Measurements from ENCODE around the gene CYB561A3. TPM values are rescaled to one million over a fixed set of nuclear protein-coding genes. Genes with fewer than 3 reads are reported as not detected.

CYB561A3 gene
- polyA plus RNA-seq, 2 of the 4 experiments (the other 2 are of a cell fraction): 50.8 to 56.9 TPM

DNA sequence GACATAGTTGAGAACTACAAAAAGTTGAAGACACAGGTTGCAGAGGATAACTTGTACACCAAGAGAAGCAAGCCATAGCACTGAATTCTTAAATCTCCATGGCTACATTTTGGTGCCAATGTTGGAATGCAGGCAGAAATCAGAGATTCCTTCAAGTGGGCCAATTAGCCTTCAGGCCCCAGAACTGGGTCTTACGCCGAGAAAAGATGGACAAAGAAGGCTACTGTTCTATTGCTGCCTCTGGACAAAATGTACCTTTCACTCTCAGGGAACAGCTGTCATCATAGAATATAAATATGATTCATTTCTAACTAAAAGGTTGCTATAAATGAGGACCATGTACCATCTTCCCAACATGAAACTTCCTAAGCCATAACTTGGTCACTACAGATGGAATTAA lies 44.4 kb upstream of the CYB561A3 start:
- ChIA-PET POLR2A (interaction anchor here (0.6 kb wide), 1 partner anchor 136 kb away, joined by 5 read pairs; no protein-coding TSS in a partner anchor), CTCF (interaction anchor here (0.9 to 5.6 kb wide), 3 partner anchors 10 to 70 kb away, joined by 3 to 32 read pairs (median 4); no protein-coding TSS in a partner anchor)
- 93% methylated on average over 2 of the region's 2 CpGs for WGBS (ENCODE audit: missing lambda C conversion rate)
- H3K27ac ChIP-seq: no peak overlapping the region
- FAIRE-seq: no peak
- H3K4me2 ChIP-seq: no peak overlapping the region
- no peak overlapping the region for H3K4me3 ChIP-seq
- no peak for ATAC-seq
- DNase-seq (ENCODE audit: low read depth in 1 of 2, low spot score in 1 of 2): no peak
- no peaks in the 10 kb centered on the region for H3K9me3 ChIP-seq
- no peaks in the 10 kb centered on the region for H3K4me1 ChIP-seq
- TF ChIP-seq SREBF2 (IDR thresholded peaks at IDR 0.05): no peak
- TF ChIP-seq JUNB (IDR thresholded peaks at IDR 0.05): no peak
- no peak for TF ChIP-seq POLR2A (IDR thresholded peaks at IDR 0.05; ENCODE audit: low read length)
- no peak for TF ChIP-seq ESRRA (IDR thresholded peaks at IDR 0.05; ENCODE audit: borderline replicate concordance, low read length)
- no peak for TF ChIP-seq RARB (CRISPR knock-in tag; IDR thresholded peaks at IDR 0.05)

- Histone ChIP-seq H3K4me2 (no peak overlapping the region), H3K4me1 (no peaks in the 10 kb centered on the region), H3K4me3 (no peak overlapping the region), H3K27ac (no peak overlapping the region), H3K9me3 (no peaks in the 10 kb centered on the region)
- ChIA-PET CTCF (interaction anchor here (1.1 to 5.6 kb wide), 3 partner anchors 8 to 19 kb away, joined by 3 to 32 read pairs (median 4); no protein-coding TSS in a partner anchor), POLR2A (no interaction called here)
- no peak for FAIRE-seq
- ATAC-seq: no peak
- 90% methylated on average over 4 of the region's 4 CpGs for WGBS (ENCODE audit: missing lambda C conversion rate)
- DNase-seq (ENCODE audit: low read depth in 1 of 2, low spot score in 1 of 2): no peak
- no peak for TF ChIP-seq KDM1A (IDR thresholded peaks at IDR 0.05; ENCODE audit: low read depth)
- TF ChIP-seq REST (IDR thresholded peaks at IDR 0.05): no peak
- TF ChIP-seq SREBF2 (IDR thresholded peaks at IDR 0.05): no peak
- no peak for TF ChIP-seq FOSB (CRISPR knock-in tag; IDR thresholded peaks at IDR 0.05)
- no peak for TF ChIP-seq CHD4 (IDR thresholded peaks at IDR 0.05; ENCODE audit: borderline replicate concordance)
- TF ChIP-seq NFE2L2 (conservative IDR thresholded peaks at IDR 0.05; ENCODE audit: low read length): no peak
- no peak for TF ChIP-seq ZSCAN20 (CRISPR knock-in tag; IDR thresholded peaks at IDR 0.05)
- no peak for TF ChIP-seq CBX8 (IDR thresholded peaks at IDR 0.05)
- TF ChIP-seq FOXS1 (CRISPR knock-in tag; IDR thresholded peaks at IDR 0.05): no peak
- no peak for TF ChIP-seq PHF8 (IDR thresholded peaks at IDR 0.05; ENCODE audit: borderline replicate concordance, low read depth)
- TF ChIP-seq RNF2 (IDR thresholded peaks at IDR 0.05; ENCODE audit: borderline replicate concordance, low read depth): no peak
- no peak for TF ChIP-seq CBX2 (IDR thresholded peaks at IDR 0.05; ENCODE audit: borderline replicate concordance, low read depth)
- no peak for TF ChIP-seq PBX3 (IDR thresholded peaks at IDR 0.05)
- no peak for TF ChIP-seq HOXB13 (CRISPR knock-in tag; IDR thresholded peaks at IDR 0.05; ENCODE audit: low read depth)
- TF ChIP-seq ESRRA (IDR thresholded peaks at IDR 0.05; ENCODE audit: borderline replicate concordance, low read length): no peak
- no peak for TF ChIP-seq MAZ (IDR thresholded peaks at IDR 0.05; ENCODE audit: borderline replicate concordance, low read depth, low read length)
These were observed 43.0 kb upstream of the CYB561A3 start for GRCh38 chr11:61404641-61405040.

GRCh38 chr11:61404103-61404502 lies 42.4 kb upstream of the CYB561A3 start:
- no peaks in the 10 kb centered on the region for H3K4me1 ChIP-seq
- no peak overlapping the region for H3K27ac ChIP-seq
- DNase-seq (ENCODE audit: low read depth in 1 of 2, low spot score in 1 of 2) (no peak), ATAC-seq (no peak), FAIRE-seq (no peak)
- no peak overlapping the region for H3K4me2 ChIP-seq
- no peaks in the 10 kb centered on the region for H3K9me3 ChIP-seq
- 95% methylated on average over 5 of the region's 5 CpGs for WGBS (ENCODE audit: missing lambda C conversion rate)
- CTCF ChIA-PET: interaction anchor here (3.7 to 5.6 kb wide), 2 partner anchors 12 to 18 kb away, joined by 17 to 32 read pairs; partner anchors contain the start of gene TMEM216
- H3K4me3 ChIP-seq: no peak overlapping the region
- POLR2A ChIA-PET: interaction anchor here (1.2 kb wide), 1 partner anchor 26 kb away, joined by 4 read pairs; the partner anchor contains the start of genes CPSF7 and SDHAF2
- TF ChIP-seq ZFP36 (IDR thresholded peaks at IDR 0.05; ENCODE audit: borderline replicate concordance, partially characterized antibody): no peak
- no peak for TF ChIP-seq FOXS1 (CRISPR knock-in tag; IDR thresholded peaks at IDR 0.05)
- no peak for TF ChIP-seq KDM1A (IDR thresholded peaks at IDR 0.05; ENCODE audit: low read depth)
- no peak for TF ChIP-seq RFX5 (IDR thresholded peaks at IDR 0.05)
- TF ChIP-seq CBX8 (IDR thresholded peaks at IDR 0.05): no peak
- TF ChIP-seq, protein P1, sequence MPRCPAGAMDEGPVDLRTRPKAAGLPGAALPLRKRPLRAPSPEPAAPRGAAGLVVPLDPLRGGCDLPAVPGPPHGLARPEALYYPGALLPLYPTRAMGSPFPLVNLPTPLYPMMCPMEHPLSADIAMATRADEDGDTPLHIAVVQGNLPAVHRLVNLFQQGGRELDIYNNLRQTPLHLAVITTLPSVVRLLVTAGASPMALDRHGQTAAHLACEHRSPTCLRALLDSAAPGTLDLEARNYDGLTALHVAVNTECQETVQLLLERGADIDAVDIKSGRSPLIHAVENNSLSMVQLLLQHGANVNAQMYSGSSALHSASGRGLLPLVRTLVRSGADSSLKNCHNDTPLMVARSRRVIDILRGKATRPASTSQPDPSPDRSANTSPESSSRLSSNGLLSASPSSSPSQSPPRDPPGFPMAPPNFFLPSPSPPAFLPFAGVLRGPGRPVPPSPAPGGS (IDR thresholded peaks at IDR 0.05): no peak
- TF ChIP-seq ZSCAN20 (CRISPR knock-in tag; IDR thresholded peaks at IDR 0.05): no peak
- TF ChIP-seq HOXA7 (CRISPR knock-in tag; IDR thresholded peaks at IDR 0.05): no peak
- TF ChIP-seq, protein P2, sequence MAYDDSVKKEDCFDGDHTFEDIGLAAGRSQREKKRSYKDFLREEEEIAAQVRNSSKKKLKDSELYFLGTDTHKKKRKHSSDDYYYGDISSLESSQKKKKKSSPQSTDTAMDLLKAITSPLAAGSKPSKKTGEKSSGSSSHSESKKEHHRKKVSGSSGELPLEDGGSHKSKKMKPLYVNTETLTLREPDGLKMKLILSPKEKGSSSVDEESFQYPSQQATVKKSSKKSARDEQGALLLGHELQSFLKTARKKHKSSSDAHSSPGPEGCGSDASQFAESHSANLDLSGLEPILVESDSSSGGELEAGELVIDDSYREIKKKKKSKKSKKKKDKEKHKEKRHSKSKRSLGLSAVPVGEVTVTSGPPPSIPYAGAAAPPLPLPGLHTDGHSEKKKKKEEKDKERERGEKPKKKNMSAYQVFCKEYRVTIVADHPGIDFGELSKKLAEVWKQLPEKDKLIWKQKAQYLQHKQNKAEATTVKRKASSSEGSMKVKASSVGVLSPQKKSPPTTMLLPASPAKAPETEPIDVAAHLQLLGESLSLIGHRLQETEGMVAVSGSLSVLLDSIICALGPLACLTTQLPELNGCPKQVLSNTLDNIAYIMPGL (CRISPR knock-in tag; IDR thresholded peaks at IDR 0.05; ENCODE audit: borderline replicate concordance): no peak
- no peak for TF ChIP-seq NR3C1 (IDR thresholded peaks at IDR 0.05)
- TF ChIP-seq EHMT2 (IDR thresholded peaks at IDR 0.05; ENCODE audit: low read depth): no peak
- no peak for TF ChIP-seq CHD4 (IDR thresholded peaks at IDR 0.05; ENCODE audit: borderline replicate concordance)

Data from A549 (cell line).